ENCODE data around the gene CYP2A7. TPM values are rescaled to one million over a fixed set of nuclear protein-coding genes. Genes with fewer than 3 reads are reported as not detected.
"Not testable (repeated sequence)": the region's sequence is repeated elsewhere in the genome, so short reads cannot be mapped to it uniquely, and the experiment has no call there.

CYP2A7 gene
- polyA plus RNA-seq, 3 donors = not detected

- H3K79me2 ChIP-seq (ENCODE audit: insufficient read depth, low read length) = no peaks in the 10 kb centered on the region
- Mint-ChIP-seq H3K36me3 (no peaks in the 10 kb centered on the region), H3K9me3 (peaks cover 0 to 2% (median 0%) of the 10 kb centered on the region in 7 donors), H3K4me1 (peaks cover 5% of the 10 kb centered on the region), H3K27ac (peak overlapping the region in 1 of 7 donors; percentile 51), H3K27me3 (ENCODE audit: low read depth in 3 of 3) (peaks cover 4 to 24% (median 7%) of the 10 kb centered on the region in 3 donors), H3K4me3 (no peak overlapping the region)
- H3K36me3 ChIP-seq (replicated peaks in 1 of 2; ENCODE audit: control insufficient read depth in 1 of 2, insufficient read depth in 2 of 2, low read length in 2 of 2) = no peaks in the 10 kb centered on the region
- H3K4me3 ChIP-seq (replicated peaks in 1 of 3; ENCODE audit: low read depth in 2 of 3, low read length in 3 of 3) = no peak overlapping the region
- WGBS (ENCODE audit: insufficient coverage) = 50% methylated on average over 1 of the region's 1 CpG
- H3K4me1 ChIP-seq (ENCODE audit: control insufficient read depth in 1 of 2, insufficient read depth in 2 of 2, low read length in 2 of 2) = no peaks in the 10 kb centered on the region
- no peak for TF ChIP-seq CTCF (IDR thresholded peaks at IDR 0.05)
- H3K4me2 ChIP-seq (replicated peaks; ENCODE audit: extremely low read depth, low read length, poor library complexity, severe bottlenecking) = no peak overlapping the region
- intact Hi-C loops (cut with micrococcal nuclease) = no loop called here
- H3K9me3 ChIP-seq (replicated peaks in 1 of 2; ENCODE audit: control insufficient read depth in 1 of 2, insufficient read depth in 1 of 2, low read length in 2 of 2) = no peaks in the 10 kb centered on the region
- no peak overlapping the region for H3K9ac ChIP-seq (ENCODE audit: insufficient read depth, low read length, poor library complexity, severe bottlenecking)
- no peak overlapping the region for H2AFZ ChIP-seq (ENCODE audit: insufficient read depth, low read depth, low read length, poor library complexity, severe bottlenecking)
- no peak for DNase-seq
- no peaks in the 10 kb centered on the region for H4K20me1 ChIP-seq (ENCODE audit: insufficient read depth, low read length)
- H3K27me3 ChIP-seq (ENCODE audit: control insufficient read depth in 2 of 2, insufficient read depth in 2 of 2, low read length in 2 of 2) = peaks cover 0 to 3% of the 10 kb centered on the region in 2 donors
- H3K27ac ChIP-seq (ENCODE audit: low read depth in 1 of 2, low read length in 2 of 2) = no peak overlapping the region
Measured at GRCh38 chr19:40928850-40929249, 46.8 kb upstream of the CYP2A7 start.

- TF ChIP-seq CTCF (IDR thresholded peaks at IDR 0.05) = no peak
- H3K4me3 Mint-ChIP-seq = no peak overlapping the region
- no peaks in the 10 kb centered on the region for H3K36me3 ChIP-seq (replicated peaks in 1 of 2; ENCODE audit: control insufficient read depth in 1 of 2, insufficient read depth in 2 of 2, low read length in 2 of 2)
- no peaks in the 10 kb centered on the region for H4K20me1 ChIP-seq (ENCODE audit: insufficient read depth, low read length)
- H3K79me2 ChIP-seq (ENCODE audit: insufficient read depth, low read length) = no peaks in the 10 kb centered on the region
- H3K9me3 Mint-ChIP-seq = peaks cover 0 to 2% (median 0%) of the 10 kb centered on the region in 7 donors
- WGBS (ENCODE audit: insufficient coverage) = no CpG with 5 or more reads among the region's 3 CpGs
- no peak overlapping the region for H3K27ac ChIP-seq (ENCODE audit: low read depth in 1 of 2, low read length in 2 of 2)
- H3K4me1 Mint-ChIP-seq = peaks cover 3% of the 10 kb centered on the region
- no peak overlapping the region for H3K9ac ChIP-seq (ENCODE audit: insufficient read depth, low read length, poor library complexity, severe bottlenecking)
- H3K4me2 ChIP-seq (replicated peaks; ENCODE audit: extremely low read depth, low read length, poor library complexity, severe bottlenecking) = no peak overlapping the region
- no peaks in the 10 kb centered on the region for H3K36me3 Mint-ChIP-seq
- peaks cover 0 to 3% of the 10 kb centered on the region in 2 donors for H3K27me3 ChIP-seq (ENCODE audit: control insufficient read depth in 2 of 2, insufficient read depth in 2 of 2, low read length in 2 of 2)
- no peak for DNase-seq
- H3K9me3 ChIP-seq (replicated peaks in 1 of 2; ENCODE audit: control insufficient read depth in 1 of 2, insufficient read depth in 1 of 2, low read length in 2 of 2) = no peaks in the 10 kb centered on the region
- H2AFZ ChIP-seq (ENCODE audit: insufficient read depth, low read depth, low read length, poor library complexity, severe bottlenecking) = no peak overlapping the region
- H3K4me1 ChIP-seq (ENCODE audit: control insufficient read depth in 1 of 2, insufficient read depth in 2 of 2, low read length in 2 of 2) = no peaks in the 10 kb centered on the region
- intact Hi-C loops (cut with micrococcal nuclease) = no loop called here
- H3K27ac Mint-ChIP-seq = no peak overlapping the region
- H3K4me3 ChIP-seq (replicated peaks in 1 of 3; ENCODE audit: low read depth in 2 of 3, low read length in 3 of 3) = no peak overlapping the region
- peaks cover 4 to 22% (median 7%) of the 10 kb centered on the region in 3 donors for H3K27me3 Mint-ChIP-seq (ENCODE audit: low read depth in 3 of 3)
Measured at GRCh38 chr19:40927567-40927966, 45.5 kb upstream of the CYP2A7 start.

DNA sequence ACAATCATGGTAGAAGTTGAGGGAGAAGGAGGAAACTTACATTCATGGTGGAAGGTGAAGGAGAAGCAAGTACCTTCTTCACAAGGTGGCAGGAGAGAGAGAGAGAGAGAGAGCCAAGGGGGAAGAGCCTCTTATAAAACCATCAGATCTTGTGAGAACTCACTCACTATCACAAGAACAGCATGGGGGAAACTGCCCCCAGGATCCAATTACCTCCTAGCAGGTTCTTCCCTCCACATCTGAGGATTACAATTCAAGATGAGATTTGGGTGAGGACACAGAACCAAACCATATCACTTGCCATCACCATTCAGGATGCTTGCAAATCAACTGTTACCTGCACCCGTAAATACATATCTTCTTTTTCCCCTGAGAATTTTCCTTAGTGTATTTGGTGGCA lies 44.2 kb upstream of the CYP2A7 start:
- H3K4me3 Mint-ChIP-seq; H3K36me3 ChIP-seq (replicated peaks in 1 of 2; ENCODE audit: control insufficient read depth in 1 of 2, insufficient read depth in 2 of 2, low read length in 2 of 2); H3K9me3 ChIP-seq (replicated peaks in 1 of 2; ENCODE audit: control insufficient read depth in 1 of 2, insufficient read depth in 1 of 2, low read length in 2 of 2); H3K9me3 Mint-ChIP-seq; intact Hi-C loops (cut with micrococcal nuclease); H4K20me1 ChIP-seq (ENCODE audit: insufficient read depth, low read length); H2AFZ ChIP-seq (ENCODE audit: insufficient read depth, low read depth, low read length, poor library complexity, severe bottlenecking); H3K27ac ChIP-seq (ENCODE audit: low read depth in 1 of 2, low read length in 2 of 2); H3K9ac ChIP-seq (ENCODE audit: insufficient read depth, low read length, poor library complexity, severe bottlenecking); H3K27ac Mint-ChIP-seq; H3K4me3 ChIP-seq (replicated peaks in 1 of 3; ENCODE audit: low read depth in 2 of 3, low read length in 3 of 3); H3K4me1 Mint-ChIP-seq; H3K27me3 ChIP-seq (ENCODE audit: control insufficient read depth in 2 of 2, insufficient read depth in 2 of 2, low read length in 2 of 2); H3K4me1 ChIP-seq (ENCODE audit: control insufficient read depth in 1 of 2, insufficient read depth in 2 of 2, low read length in 2 of 2); DNase-seq; H3K36me3 Mint-ChIP-seq; H3K79me2 ChIP-seq (ENCODE audit: insufficient read depth, low read length); H3K4me2 ChIP-seq (replicated peaks; ENCODE audit: extremely low read depth, low read length, poor library complexity, severe bottlenecking): not testable (repeated sequence)
- H3K27me3 Mint-ChIP-seq (ENCODE audit: low read depth in 3 of 3) = peaks cover 4 to 14% (median 5%) of the 10 kb centered on the region in 3 donors
- no CpG with 5 or more reads among the region's 1 CpG for whole genome bisulfite sequencing (ENCODE audit: insufficient coverage)

All from CD14-positive monocyte (primary cell).